Rectal smooth muscle tissue (tissue), 1 donor: ENCODE data around the gene INO80B.
"Not testable (repeated sequence)": the region's sequence is repeated elsewhere in the genome, so short reads cannot be mapped to it uniquely, and the experiment has no call there.

ENCODE experiments used
- H3K27ac ChIP-seq: one replicate; pipeline ENCODE4 v1.7.0; 2013; ENCODE audit warnings: low read depth, low read length, inconsistent platforms
- H3K27me3 ChIP-seq: one replicate; pipeline ENCODE4 v1.7.0; 2013; ENCODE audit warnings: low read length; ENCODE audit not compliant: control insufficient read depth, insufficient read depth
- H3K36me3 ChIP-seq: one replicate; pipeline ENCODE4 v1.7.0; 2013; ENCODE audit warnings: low read length; ENCODE audit not compliant: control insufficient read depth, insufficient read depth
- H3K4me1 ChIP-seq: one replicate; pipeline ENCODE4 v1.7.0; 2013; ENCODE audit warnings: low read length; ENCODE audit not compliant: control insufficient read depth, insufficient read depth
- H3K4me3 ChIP-seq: one replicate; pipeline ENCODE4 v1.7.0; 2013; ENCODE audit warnings: low read length
- H3K9ac ChIP-seq: one replicate; pipeline ENCODE4 v1.7.0; 2013; ENCODE audit warnings: low read length

INO80B gene

GRCh38 chr2:74430502-74430901 is 24.4 kb upstream of the INO80B start:
- H3K4me3 ChIP-seq, result no peak overlapping the region
- no peak overlapping the region for H3K27ac ChIP-seq
- H3K4me1 ChIP-seq, result no peaks in the 10 kb centered on the region
- H3K9ac ChIP-seq, result no peak overlapping the region
- peaks cover 21% of the 10 kb centered on the region for H3K36me3 ChIP-seq
- H3K27me3 ChIP-seq, result no peaks in the 10 kb centered on the region

- H3K36me3 ChIP-seq, result peaks cover 6% of the 10 kb centered on the region
- no peaks in the 10 kb centered on the region for H3K27me3 ChIP-seq
- peaks cover 16% of the 10 kb centered on the region for H3K4me1 ChIP-seq
- no peak overlapping the region for H3K9ac ChIP-seq
- no peak overlapping the region for H3K4me3 ChIP-seq
- no peak overlapping the region for H3K27ac ChIP-seq
These were observed 18.6 kb upstream of the INO80B start for GRCh38 chr2:74436111-74436805.

DNA sequence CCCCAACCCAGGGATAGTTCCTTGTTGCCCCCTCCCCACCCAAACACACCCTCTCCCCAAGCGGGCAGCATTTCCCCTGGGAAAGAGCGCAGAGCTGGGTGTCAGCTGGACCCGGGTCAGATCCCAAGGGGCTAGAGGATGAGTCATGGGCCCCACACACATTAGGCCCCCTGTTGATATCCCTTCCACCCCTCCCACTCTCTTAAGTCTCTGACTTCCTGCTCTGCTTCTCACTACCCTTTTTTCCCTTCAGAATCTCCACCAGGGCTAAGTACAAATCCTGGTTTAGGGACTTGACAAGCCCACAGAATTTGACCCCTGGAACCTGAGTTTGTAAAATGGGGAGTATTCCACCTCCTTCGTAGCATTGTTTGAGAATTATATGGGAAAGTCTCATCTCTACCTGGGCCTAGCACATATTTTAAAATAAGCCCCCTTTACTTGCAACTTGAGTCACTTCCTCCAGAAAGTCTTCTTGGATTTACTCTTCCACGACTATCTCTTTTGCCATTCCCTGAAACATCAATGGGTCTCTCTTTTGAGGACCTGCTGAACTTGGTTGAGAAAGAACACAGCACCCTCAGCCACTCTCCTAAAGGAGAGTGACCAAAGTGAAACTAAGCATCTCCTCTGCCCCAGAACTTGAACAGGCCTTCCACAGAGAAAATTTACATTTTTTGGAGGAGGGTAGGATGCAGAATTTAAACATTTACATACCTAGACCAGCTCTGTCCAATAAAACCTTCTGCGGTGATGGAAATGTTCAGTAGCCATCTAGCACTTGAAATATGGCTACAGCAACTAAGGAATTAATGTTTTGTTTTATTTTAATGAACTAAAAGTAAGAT is 17.8 kb upstream of the INO80B start:
- no peaks in the 10 kb centered on the region for H3K27me3 ChIP-seq
- peaks cover 18% of the 10 kb centered on the region for H3K4me1 ChIP-seq
- H3K36me3 ChIP-seq, result peaks cover 4% of the 10 kb centered on the region
- H3K4me3 ChIP-seq, result no peak overlapping the region
- H3K9ac ChIP-seq, result no peak overlapping the region
- H3K27ac ChIP-seq, result no peak overlapping the region

GRCh38 chr2:74438248-74438647 is 16.6 kb upstream of the INO80B start:
- Histone ChIP-seq H3K9ac (no peak overlapping the region), H3K36me3 (no peaks in the 10 kb centered on the region), H3K27ac (no peak overlapping the region), H3K27me3 (no peaks in the 10 kb centered on the region), H3K4me1 (peaks cover 18% of the 10 kb centered on the region), H3K4me3 (no peak overlapping the region)

GRCh38 chr2:74439373-74439772 is 15.5 kb upstream of the INO80B start:
- peaks cover 18% of the 10 kb centered on the region for H3K4me1 ChIP-seq

GRCh38 chr2:74439803-74440377 is 15.0 kb upstream of the INO80B start:
- no peaks in the 10 kb centered on the region for H3K36me3 ChIP-seq
- peaks cover 18% of the 10 kb centered on the region for H3K4me1 ChIP-seq
- peak overlapping the region; percentile 90 for H3K4me3 ChIP-seq
- no peaks in the 10 kb centered on the region for H3K27me3 ChIP-seq
- peak overlapping the region; percentile 53 for H3K9ac ChIP-seq
- H3K27ac ChIP-seq, result peak overlapping the region; percentile 65

More at GRCh38 chr2:74439373-74439772, 15.5 kb upstream of the INO80B start:
- H3K27me3 ChIP-seq, result no peaks in the 10 kb centered on the region
- peak overlapping the region; percentile 65 for H3K27ac ChIP-seq
- peak overlapping the region; percentile 53 for H3K9ac ChIP-seq
- peak overlapping the region; percentile 90 for H3K4me3 ChIP-seq
- no peaks in the 10 kb centered on the region for H3K36me3 ChIP-seq

- peak overlapping the region; percentile 65 for H3K27ac ChIP-seq
- H3K9ac ChIP-seq, result peak overlapping the region; percentile 53
- no peaks in the 10 kb centered on the region for H3K36me3 ChIP-seq
- no peaks in the 10 kb centered on the region for H3K27me3 ChIP-seq
- H3K4me1 ChIP-seq, result peaks cover 18% of the 10 kb centered on the region
- H3K4me3 ChIP-seq, result peak overlapping the region; percentile 90
These were observed 14.3 kb upstream of the INO80B start for GRCh38 chr2:74440378-74441169.

- H3K27me3 ChIP-seq, result no peaks in the 10 kb centered on the region
- H3K4me1 ChIP-seq, result peaks cover 18% of the 10 kb centered on the region
- no peaks in the 10 kb centered on the region for H3K36me3 ChIP-seq
- peak overlapping the region; percentile 65 for H3K27ac ChIP-seq
- H3K4me3 ChIP-seq, result peak overlapping the region; percentile 90
- peak overlapping the region; percentile 42 for H3K9ac ChIP-seq
These were observed 13.7 kb upstream of the INO80B start for GRCh38 chr2:74441170-74441689.

DNA sequence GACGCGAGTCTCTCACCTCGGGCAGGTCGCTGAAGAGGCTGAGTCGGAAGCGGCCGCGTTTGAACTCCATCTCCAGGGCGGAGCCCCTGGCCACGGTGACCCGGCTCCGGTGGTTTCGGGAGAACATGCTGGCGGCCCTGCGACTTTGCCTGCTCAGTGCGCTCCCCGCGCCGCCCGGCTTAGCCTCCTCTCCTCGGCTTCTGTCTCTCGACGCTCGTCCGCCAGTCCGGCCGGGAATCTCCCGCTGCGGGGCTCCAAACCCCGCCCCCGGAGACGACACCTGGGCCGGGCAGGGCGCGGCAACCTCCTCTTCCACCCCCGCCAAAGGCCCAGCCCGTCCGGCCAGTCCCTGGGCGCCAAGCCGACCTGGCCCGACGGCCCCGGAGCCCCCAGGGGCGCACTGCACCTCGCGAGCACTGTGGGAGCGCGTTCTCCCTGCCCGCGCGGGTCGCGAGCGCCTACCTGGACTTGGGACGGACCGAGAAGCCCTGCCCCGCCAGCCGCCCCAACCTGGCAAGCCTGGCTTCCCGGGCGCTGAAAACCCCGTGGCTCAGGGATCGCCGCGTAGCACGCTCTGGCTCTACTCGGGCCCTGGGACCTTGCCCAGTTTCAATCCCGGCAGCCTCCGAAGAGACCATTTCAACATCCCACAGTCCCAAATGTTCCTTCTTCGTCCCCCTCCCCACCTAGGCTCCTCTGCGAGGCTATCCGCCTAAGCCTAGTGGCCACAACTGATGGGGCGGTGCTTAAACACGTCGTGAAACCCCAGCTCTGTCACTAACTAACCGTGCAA is 13.0 kb upstream of the INO80B start, which contains the start of gene RTKN:
Gene RTKN, minus strand, starts transcription at position 248 of the 793 bp plus-strand sequence. Its CDS starts 121 bp downstream, at position 127.
- peak within 1 kb of the TSS; percentile 65 for H3K27ac ChIP-seq
- peak within 1 kb of the TSS; percentile 90 for H3K4me3 ChIP-seq
- H3K36me3 ChIP-seq, result no peaks in the 10 kb centered on the region
- peaks cover 16% of the 10 kb centered on the region for H3K4me1 ChIP-seq
- H3K9ac ChIP-seq, result peak within 1 kb of the TSS; percentile 42
- H3K27me3 ChIP-seq, result no peaks in the 10 kb centered on the region

- not testable (repeated sequence) for H3K36me3 ChIP-seq, H3K9ac ChIP-seq, H3K27ac ChIP-seq, H3K27me3 ChIP-seq
- peaks cover 13% of the 10 kb centered on the region for H3K4me1 ChIP-seq
- H3K4me3 ChIP-seq, result peak overlapping the region; percentile 90
These were observed 12.2 kb upstream of the INO80B start for GRCh38 chr2:74442483-74443297.
